Inflammatory macrophage treated with lipopolysaccharide for 4 hours (primary cell): ENCODE data around the gene ANKIB1.
"Not testable (repeated sequence)": the region's sequence is repeated elsewhere in the genome, so short reads cannot be mapped to it uniquely, and the experiment has no call there.

Experiments
- DNase-seq: peaks from one replicate; pipeline ENCODE4 v3.0.0-alpha.2; 2020

The ANKIB1 gene

GRCh38 chr7:92331508-92331907 is 85.7 kb downstream of the ANKIB1 start:
- no peak for DNase-seq

- no peak for DNase-seq
These were observed 87.0 kb downstream of the ANKIB1 start for GRCh38 chr7:92332782-92333181.

GRCh38 chr7:92333866-92334265 is 88.1 kb downstream of the ANKIB1 start:
- DNase-seq: no peak

GRCh38 chr7:92335574-92335973 is 89.8 kb downstream of the ANKIB1 start:
- DNase-seq: no peak

- no peak for DNase-seq
These were observed 91.0 kb downstream of the ANKIB1 start for GRCh38 chr7:92336662-92337340.

GRCh38 chr7:92340016-92340415 is 94.2 kb downstream of the ANKIB1 start:
- DNase-seq: no peak

- DNase-seq: no peak
These were observed 97.9 kb downstream of the ANKIB1 start for GRCh38 chr7:92343714-92344113.

GRCh38 chr7:92352009-92352408 is 106.2 kb downstream of the ANKIB1 start:
- no peak for DNase-seq

- no peak for DNase-seq
These were observed 108.4 kb downstream of the ANKIB1 start for GRCh38 chr7:92354214-92354613.

GRCh38 chr7:92356406-92356805 is 110.6 kb downstream of the ANKIB1 start:
- DNase-seq: no peak

GRCh38 chr7:92357260-92357659 is 111.5 kb downstream of the ANKIB1 start:
- DNase-seq: no peak

- DNase-seq: not testable (repeated sequence)
These were observed 113.4 kb downstream of the ANKIB1 start for GRCh38 chr7:92359179-92359578.

- DNase-seq: no peak
These were observed 114.0 kb downstream of the ANKIB1 start for GRCh38 chr7:92359801-92360200.

GRCh38 chr7:92360387-92360786 is 114.6 kb downstream of the ANKIB1 start:
- DNase-seq: no peak

GRCh38 chr7:92362131-92362530 is 116.4 kb downstream of the ANKIB1 start:
- no peak for DNase-seq

- DNase-seq: no peak
These were observed 121.0 kb downstream of the ANKIB1 start for GRCh38 chr7:92366730-92367129.

GRCh38 chr7:92368741-92369140 is 123.0 kb downstream of the ANKIB1 start:
- no peak for DNase-seq

GRCh38 chr7:92375013-92375412 is 129.2 kb downstream of the ANKIB1 start:
- no peak for DNase-seq

GRCh38 chr7:92391071-92391470 is 145.3 kb downstream of the ANKIB1 start:
- no peak for DNase-seq

GRCh38 chr7:92397542-92397941 is 151.8 kb downstream of the ANKIB1 start:
- no peak for DNase-seq

- no peak for DNase-seq
These were observed 154.2 kb downstream of the ANKIB1 start for GRCh38 chr7:92400013-92400412.

GRCh38 chr7:92402920-92403759 is 157.4 kb downstream of the ANKIB1 start:
- DNase-seq: no peak

- no peak for DNase-seq
These were observed 157.9 kb downstream of the ANKIB1 start for GRCh38 chr7:92403760-92404074.

GRCh38 chr7:92404170-92404614 is 158.4 kb downstream of the ANKIB1 start:
- DNase-seq: no peak

- DNase-seq: no peak
These were observed 163.6 kb downstream of the ANKIB1 start for GRCh38 chr7:92409357-92409756.
